ENCODE results near the gene ZNF23. TPM values are rescaled to one million over a fixed set of nuclear protein-coding genes. Genes with fewer than 3 reads are reported as not detected.

Gene ZNF23
- total RNA-seq, 1 donor from 2014 or later: 18.2 TPM

DNA sequence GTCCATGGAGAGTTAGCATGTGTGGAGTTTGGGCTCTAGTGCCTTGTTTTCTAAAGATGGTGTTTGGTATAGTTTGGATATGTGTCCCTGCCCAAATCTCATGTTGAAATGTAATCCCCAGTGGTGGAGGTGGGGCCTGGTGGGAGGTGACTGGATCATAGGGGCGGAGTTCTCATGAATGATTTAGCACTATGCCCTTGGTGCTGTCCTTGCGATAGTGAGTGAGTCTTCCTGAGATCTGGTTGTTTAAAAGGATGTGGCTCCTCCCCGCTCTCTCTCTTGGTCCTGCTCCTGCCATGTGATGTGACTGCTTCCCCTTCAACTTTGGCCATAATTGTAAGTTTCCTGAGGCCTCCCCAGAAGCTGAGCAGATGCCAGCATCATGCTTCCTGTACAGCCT is 36.0 kb upstream of the ZNF23 start:
- H3K4me3 Mint-ChIP-seq: no peak overlapping the region
- H3K9me3 Mint-ChIP-seq: no peaks in the 10 kb centered on the region
- no peak overlapping the region for H3K9ac ChIP-seq

DNA sequence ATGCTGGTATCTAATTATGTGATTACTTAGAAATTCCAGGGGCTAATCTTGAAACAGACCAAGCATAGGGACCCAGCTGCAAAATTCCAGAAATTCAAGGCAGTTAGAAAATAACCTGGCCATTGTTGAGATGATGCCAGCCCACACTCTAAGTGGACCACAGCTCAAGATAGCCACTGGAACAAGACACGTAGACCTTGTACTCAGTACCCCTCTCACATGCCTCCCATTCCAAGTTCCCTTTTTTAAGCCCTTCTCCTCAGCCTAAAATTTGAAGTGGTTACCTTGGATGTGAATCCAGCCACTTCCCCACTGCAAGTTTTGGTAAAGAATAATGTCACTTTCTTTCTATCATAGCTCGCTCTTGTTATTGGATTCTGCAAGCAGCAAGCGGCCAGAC is 31.2 kb upstream of the ZNF23 start:
- no peak overlapping the region for H3K4me3 ChIP-seq
- H3K4me1 ChIP-seq: no peaks in the 10 kb centered on the region
- Mint-ChIP-seq H3K9me3 (no peaks in the 10 kb centered on the region), H3K4me3 (no peak overlapping the region), H3K27ac (no peak overlapping the region), H3K27me3 (ENCODE audit: insufficient read depth, low read depth) (no peaks in the 10 kb centered on the region), H3K4me1 (no peaks in the 10 kb centered on the region), H3K36me3 (no peaks in the 10 kb centered on the region)
- TF ChIP-seq EZH2phosphoT487 (IDR thresholded peaks at IDR 0.05) (no peak), EZH2 (IDR thresholded peaks at IDR 0.05) (no peak)
- TF ChIP-seq, protein P1, sequence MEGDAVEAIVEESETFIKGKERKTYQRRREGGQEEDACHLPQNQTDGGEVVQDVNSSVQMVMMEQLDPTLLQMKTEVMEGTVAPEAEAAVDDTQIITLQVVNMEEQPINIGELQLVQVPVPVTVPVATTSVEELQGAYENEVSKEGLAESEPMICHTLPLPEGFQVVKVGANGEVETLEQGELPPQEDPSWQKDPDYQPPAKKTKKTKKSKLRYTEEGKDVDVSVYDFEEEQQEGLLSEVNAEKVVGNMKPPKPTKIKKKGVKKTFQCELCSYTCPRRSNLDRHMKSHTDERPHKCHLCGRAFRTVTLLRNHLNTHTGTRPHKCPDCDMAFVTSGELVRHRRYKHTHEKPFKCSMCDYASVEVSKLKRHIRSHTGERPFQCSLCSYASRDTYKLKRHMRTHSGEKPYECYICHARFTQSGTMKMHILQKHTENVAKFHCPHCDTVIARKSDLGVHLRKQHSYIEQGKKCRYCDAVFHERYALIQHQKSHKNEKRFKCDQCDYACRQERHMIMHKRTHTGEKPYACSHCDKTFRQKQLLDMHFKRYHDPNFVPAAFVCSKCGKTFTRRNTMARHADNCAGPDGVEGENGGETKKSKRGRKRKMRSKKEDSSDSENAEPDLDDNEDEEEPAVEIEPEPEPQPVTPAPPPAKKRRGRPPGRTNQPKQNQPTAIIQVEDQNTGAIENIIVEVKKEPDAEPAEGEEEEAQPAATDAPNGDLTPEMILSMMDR (IDR thresholded peaks at IDR 0.05): no peak
- H3K27me3 ChIP-seq: peaks cover 16% of the 10 kb centered on the region
- DNase-seq (ENCODE audit: low spot score): no peak
- H3K9ac ChIP-seq: no peak overlapping the region
- H4K20me1 ChIP-seq (ENCODE audit: low read depth): no peaks in the 10 kb centered on the region
- no peak overlapping the region for H3K27ac ChIP-seq
- H3K36me3 ChIP-seq: no peaks in the 10 kb centered on the region
- H3K79me2 ChIP-seq (ENCODE audit: low read depth): no peaks in the 10 kb centered on the region
- no peaks in the 10 kb centered on the region for H3K9me3 ChIP-seq (ENCODE audit: low read depth)
- H3K4me2 ChIP-seq: no peak overlapping the region
- H3F3A ChIP-seq (ENCODE audit: low read depth): no peaks in the 10 kb centered on the region
- H2AFZ ChIP-seq (replicated peaks): no peak overlapping the region

More for the DNA sequence above, 36.0 kb upstream of the ZNF23 start:
- Histone ChIP-seq H3F3A (ENCODE audit: low read depth) (no peaks in the 10 kb centered on the region), H4K20me1 (ENCODE audit: low read depth) (no peaks in the 10 kb centered on the region), H3K4me3 (no peak overlapping the region), H2AFZ (replicated peaks) (no peak overlapping the region), H3K4me2 (no peak overlapping the region), H3K4me1 (no peaks in the 10 kb centered on the region), H3K27ac (no peak overlapping the region), H3K9me3 (ENCODE audit: low read depth) (no peaks in the 10 kb centered on the region), H3K27me3 (no peaks in the 10 kb centered on the region), H3K36me3 (no peaks in the 10 kb centered on the region), H3K79me2 (ENCODE audit: low read depth) (no peaks in the 10 kb centered on the region)
- TF ChIP-seq EZH2 (IDR thresholded peaks at IDR 0.05) (no peak), EZH2phosphoT487 (IDR thresholded peaks at IDR 0.05) (no peak)
- TF ChIP-seq, protein P1 (IDR thresholded peaks at IDR 0.05): no peak
- DNase-seq (ENCODE audit: low spot score): no peak
- Mint-ChIP-seq H3K27me3 (ENCODE audit: insufficient read depth, low read depth) (peaks cover 4% of the 10 kb centered on the region), H3K27ac (no peak overlapping the region), H3K4me1 (no peaks in the 10 kb centered on the region), H3K36me3 (no peaks in the 10 kb centered on the region)

DNA sequence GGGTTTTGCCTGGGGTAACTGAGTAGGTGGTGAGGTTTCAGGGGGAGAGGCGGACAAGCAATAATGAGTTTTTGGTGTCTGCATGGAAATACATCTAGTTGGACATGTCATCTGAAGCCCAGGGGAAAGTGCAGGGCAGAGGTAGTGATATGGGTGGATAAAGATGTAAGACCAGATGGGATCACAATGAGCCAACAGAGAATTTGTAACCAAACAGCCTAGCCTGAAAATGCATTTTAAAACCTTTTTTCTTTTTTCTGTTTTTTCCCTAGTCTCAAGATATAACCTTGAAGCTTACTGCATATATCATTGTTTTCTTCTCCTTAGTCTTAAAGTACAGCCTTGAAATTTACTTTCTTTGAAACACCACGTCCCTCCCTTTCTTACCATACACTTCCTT is 30.7 kb upstream of the ZNF23 start:
- Mint-ChIP-seq H3K27me3 (ENCODE audit: insufficient read depth, low read depth) (no peaks in the 10 kb centered on the region), H3K4me1 (no peaks in the 10 kb centered on the region), H3K27ac (no peak overlapping the region), H3K4me3 (no peak overlapping the region), H3K36me3 (no peaks in the 10 kb centered on the region), H3K9me3 (no peaks in the 10 kb centered on the region)
- H3K9me3 ChIP-seq (ENCODE audit: low read depth): no peaks in the 10 kb centered on the region
- peaks cover 16% of the 10 kb centered on the region for H3K27me3 ChIP-seq
- H2AFZ ChIP-seq (replicated peaks): no peak overlapping the region
- H4K20me1 ChIP-seq (ENCODE audit: low read depth): no peaks in the 10 kb centered on the region
- H3K4me2 ChIP-seq: no peak overlapping the region
- H3K9ac ChIP-seq: no peak overlapping the region
- DNase-seq (ENCODE audit: low spot score): no peak
- H3K4me3 ChIP-seq: no peak overlapping the region
- TF ChIP-seq, protein P1 (IDR thresholded peaks at IDR 0.05): no peak
- TF ChIP-seq EZH2 (IDR thresholded peaks at IDR 0.05): no peak
- TF ChIP-seq EZH2phosphoT487 (IDR thresholded peaks at IDR 0.05): no peak
- no peaks in the 10 kb centered on the region for H3F3A ChIP-seq (ENCODE audit: low read depth)
- H3K27ac ChIP-seq: no peak overlapping the region
- H3K4me1 ChIP-seq: no peaks in the 10 kb centered on the region
- no peaks in the 10 kb centered on the region for H3K79me2 ChIP-seq (ENCODE audit: low read depth)
- no peaks in the 10 kb centered on the region for H3K36me3 ChIP-seq

All from neural progenitor cell (in vitro differentiated cells).